SHP77 (cell line): ENCODE data around the gene FGFR4.
A peak's percentile ranks its signal among the peaks of the same experiment; 100 is the strongest.
"Not testable (repeated sequence)": the region's sequence is repeated elsewhere in the genome, so short reads cannot be mapped to it uniquely, and the experiment has no call there.

Experiments used
- DNase-seq, 2 experiments: peaks; one replicate each; lab custom pipeline; 2025; lab: John Stamatoyannopoulos, UW

The FGFR4 gene

DNA sequence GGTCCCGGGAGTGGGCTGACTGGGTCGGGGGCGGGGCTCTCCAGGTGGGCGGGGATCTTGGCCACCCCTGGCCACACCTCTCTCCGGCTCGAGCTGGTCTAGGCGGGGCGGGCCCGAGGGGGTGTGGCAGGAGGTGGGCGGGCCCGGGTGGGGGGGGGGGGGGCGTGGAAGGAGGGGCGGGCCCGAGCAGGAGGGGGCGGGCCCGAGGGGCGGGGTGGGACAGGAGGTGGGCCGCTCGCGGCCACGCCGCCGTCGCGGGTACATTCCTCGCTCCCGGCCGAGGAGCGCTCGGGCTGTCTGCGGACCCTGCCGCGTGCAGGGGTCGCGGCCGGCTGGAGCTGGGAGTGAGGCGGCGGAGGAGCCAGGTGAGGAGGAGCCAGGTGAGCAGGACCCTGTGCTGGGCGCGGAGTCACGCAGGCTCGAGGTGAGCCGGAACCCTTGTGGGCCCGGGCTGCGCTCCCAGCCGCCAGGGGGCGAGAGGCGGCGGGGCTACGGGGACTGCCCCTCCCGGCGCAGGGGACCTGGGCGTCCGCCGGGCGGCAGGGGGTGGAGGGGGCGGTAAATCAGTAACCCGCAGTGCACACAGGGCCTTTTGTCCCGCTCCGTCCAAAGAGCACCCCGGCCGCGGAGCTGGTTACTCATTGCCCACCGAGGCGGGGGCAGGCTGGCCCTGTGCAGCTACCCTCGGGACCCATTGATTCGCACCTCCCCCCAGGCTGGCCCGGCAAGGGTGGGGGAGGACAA, at the start of gene FGFR4:
Gene FGFR4, plus strand, starts transcription at position 262 of the 744 bp plus-strand sequence. CDS start 2,688 bp downstream, outside the sequence.
- peak; percentile 28 to 30 for DNase-seq

DNA sequence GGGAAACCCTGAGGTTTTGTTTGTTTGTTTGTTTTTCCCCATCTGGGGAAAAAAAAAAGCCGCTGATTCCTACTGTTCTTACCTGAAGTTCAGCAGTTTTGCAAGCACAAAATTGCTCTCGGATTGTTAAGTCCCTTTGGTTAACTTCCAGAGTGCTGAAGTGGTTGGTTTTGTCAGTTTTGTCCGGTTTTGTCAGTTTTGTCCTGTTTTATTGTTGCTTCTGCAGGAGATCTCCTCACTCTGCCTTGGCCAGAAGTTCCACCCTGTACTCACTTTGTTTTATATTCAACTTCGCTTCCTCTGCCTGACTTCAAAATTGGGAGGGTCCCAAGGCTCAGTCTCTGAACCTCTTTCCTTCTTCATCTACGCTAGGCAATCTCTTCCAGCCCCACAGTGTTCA, 49.8 kb upstream of the FGFR4 start:
- DNase-seq: no peak

DNA sequence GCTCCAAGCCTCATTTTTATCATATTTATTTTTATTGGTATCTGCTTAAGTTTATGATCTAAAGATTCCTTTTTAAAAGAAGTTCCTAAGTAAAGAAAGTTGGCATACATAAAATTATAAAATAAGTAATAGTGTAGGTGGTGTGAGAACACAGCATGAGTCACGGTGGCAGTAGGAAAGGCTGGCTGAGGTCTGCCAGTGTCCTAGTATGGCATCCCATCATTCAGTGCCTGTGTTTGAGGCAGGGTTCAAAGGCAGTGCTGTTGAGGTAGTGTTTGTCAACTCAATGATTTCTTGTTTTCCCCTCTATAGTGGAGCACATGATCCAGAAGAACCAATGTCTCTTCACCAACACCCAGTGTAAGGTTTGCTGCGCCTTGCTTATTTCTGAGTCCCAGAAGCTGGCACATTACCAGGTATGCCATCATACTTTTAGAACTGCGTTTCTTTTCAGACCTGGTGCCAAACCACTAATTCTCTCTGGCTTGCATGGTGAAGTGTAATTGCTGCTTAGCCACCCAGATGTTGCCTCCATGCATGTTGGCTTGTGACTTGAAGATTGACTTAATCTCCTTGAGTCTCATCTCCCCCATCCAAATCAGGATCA, 45.8 kb upstream of the FGFR4 start:
- DNase-seq: no peak

DNA sequence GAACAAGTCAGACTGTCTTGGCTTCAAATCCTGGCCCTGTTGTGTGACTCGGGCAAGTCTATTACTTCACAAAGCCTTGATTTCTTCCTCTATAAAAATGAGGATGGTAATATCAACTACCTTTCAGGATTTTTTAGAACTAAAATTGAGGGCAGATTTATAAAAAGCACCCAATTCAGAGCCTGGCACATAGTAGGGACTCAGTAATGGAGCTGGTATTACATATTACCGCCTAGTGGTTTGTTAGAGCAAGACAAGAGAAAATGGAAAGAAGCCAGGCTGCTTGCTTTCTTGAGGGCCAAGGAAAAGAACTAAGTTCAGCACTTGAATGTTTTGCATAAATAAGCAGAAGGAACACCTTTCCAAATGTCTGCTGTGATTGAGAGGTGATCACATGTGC, 44.8 kb upstream of the FGFR4 start:
- no peak for DNase-seq

DNA sequence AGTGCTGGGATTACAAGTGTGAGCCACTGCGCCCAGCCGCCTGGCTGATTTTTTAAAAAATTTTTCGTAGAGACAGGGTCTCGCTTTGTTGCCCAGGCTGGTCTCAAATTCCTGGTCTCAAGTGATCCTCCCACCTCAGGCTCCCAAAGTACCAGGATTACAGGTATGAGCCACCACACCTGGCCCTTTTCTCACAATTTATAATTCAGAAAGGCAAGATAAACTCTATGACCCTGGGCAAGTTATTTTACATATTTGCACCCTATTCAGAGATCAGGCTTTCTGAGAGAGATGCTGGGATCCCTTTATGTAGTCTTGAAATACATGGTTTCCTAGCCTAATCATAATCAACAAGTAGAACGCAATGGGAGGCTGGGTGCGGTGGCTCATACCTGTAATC, 43.6 kb upstream of the FGFR4 start:
- no peak for DNase-seq

DNA sequence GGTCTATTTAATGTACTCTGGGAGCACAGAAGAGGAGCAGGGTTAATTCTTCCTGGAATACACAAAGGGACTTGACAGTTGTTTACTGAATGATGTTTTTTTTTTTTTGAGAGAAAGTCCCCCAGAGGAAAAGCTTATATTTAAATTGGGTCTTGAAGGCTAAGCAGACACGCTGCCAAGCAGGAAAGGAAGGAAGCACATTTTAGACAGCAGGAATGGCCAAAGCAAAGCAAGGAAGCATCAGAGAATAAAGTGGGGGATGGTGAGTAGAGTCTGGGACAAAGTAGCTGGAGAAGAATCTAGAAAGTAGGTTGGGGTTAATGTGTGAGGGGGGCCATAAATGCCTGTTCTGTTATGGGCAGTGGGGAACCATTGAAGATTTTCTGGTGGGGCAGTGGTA, 42.8 kb upstream of the FGFR4 start:
- no peak for DNase-seq

DNA sequence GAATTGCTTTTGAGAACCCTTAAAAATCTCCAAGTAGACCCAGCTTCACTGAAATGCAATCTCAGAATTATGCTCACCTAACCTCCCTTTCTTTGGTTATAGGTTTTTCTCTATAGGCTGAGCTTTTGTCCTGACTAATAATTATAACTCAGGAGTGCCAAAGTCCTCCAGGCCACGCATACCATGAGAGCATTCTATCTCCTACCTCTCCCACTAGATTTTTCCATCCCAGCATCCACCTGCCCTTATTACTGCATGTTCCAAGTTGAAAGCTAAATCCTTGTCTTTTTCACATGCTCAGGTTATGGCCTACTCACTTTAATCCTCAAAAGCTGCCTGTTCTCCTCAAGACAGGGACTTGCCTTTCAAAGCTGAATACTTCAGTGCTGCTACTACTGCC, 42.1 kb upstream of the FGFR4 start:
- DNase-seq: no peak

DNA sequence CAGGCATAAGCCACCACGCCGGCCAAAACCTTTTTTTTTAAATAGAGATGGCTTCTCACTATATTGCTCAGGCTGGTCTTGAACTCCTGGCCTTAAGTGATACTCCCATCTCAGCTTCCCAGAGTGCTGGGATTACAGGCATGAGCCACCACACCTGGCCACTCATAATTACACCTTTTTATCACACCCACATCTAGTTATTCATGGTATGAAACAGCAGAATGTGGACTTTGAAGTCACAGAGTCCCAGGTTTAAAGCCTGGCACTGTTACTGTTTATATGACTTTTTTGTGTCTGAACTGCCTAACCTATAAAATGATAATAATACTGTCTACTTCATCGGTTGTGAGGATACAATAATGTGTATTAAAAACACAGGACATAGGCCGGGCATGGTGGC, 41.1 kb upstream of the FGFR4 start:
- DNase-seq: no peak

DNA sequence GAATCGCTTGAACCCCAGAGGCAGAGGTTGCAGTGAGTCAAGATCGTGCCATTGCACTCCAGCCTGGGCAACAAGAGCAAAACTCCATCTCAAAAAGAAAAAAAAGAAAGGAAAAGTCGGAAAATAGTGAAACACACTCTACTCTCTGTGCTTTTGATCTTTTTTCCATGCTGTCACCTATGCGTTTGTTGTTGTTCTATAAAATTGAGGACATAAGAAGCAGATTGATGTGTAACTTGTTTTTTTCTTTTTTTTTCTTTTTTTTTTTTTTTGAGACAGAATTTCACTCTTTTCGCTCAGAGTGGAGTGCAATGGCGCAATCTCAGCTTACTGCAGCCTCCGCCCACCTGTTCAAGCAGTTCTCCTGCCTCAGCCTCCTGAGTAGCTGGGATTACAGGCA, 38.2 kb upstream of the FGFR4 start:
- not testable (repeated sequence) for DNase-seq

DNA sequence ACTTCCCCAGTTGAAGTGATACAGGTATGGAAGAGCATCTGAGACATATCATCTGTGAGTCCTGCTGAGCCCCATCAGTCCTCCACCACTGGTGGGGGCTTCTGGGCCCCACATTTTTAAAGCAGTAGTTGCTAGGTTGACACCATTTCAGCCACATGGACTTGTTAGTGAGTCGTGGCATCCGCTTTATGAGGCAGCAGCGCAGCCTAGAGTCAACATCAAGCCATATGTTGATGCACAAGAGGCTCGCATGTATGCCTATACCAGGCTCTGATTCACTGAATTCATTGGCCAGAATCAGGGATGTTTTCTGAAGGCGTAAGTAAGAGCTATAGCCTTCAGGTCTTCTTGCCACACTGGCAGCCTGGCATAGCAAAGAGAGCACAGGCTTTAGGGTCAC, 37.4 kb upstream of the FGFR4 start:
- no peak for DNase-seq

DNA sequence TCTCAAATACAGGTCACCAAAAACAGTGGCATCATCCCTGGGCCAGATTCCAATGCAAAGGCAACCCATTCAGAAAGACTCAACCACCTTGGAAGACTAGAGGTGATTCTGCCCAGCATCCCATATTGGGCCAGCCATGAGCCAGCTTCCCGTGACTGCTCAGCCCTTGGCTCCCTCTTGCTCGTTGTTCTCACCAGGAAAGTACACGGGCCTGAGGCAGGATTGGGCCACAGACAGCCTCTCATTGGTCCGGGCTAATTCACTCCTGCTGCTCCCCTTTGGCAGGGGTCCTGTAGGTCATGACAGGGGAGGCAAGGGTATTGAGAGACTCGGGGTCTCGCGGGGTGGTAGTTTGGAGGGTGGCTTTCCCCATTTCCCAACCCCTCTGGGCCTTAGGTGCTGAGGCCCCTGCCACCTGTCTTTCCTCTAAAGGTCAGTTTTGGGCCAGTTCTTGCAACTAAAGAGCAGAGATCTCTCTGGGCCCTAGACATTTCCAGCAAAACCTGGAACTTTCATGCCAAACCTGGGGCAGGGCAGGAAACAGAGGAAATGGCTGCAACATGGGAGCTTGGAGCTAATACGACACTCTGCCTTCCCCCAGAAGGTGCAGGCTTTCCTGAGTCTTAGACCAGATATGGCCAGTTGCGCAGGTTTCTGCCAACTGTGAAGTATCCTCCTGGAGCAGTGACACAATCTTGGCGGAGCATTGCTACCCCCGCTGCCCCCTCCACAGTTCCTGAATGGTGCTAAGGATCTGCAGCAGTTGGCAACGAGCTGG, 22.0 kb upstream of the FGFR4 start:
- DNase-seq: no peak

DNA sequence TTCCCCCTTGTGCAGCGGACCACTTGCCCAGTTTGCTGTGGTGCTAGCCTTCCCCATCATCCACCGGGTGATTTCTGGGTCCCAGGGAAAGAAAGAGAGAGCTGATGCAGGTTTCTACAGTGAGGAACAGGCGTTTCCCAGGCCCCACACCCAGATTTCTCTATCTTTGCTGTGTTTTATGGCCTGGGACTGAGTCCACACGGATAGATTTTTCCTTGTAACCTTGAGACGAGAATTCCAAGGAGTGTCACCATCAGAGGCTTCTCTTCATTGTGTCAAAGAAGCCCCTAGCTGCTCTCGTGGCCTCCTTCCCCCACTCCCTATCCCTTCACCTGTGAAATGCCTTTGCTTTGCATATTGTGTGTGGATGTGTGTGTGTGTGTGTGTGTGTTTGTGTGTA, 21.2 kb upstream of the FGFR4 start:
- DNase-seq: no peak

DNA sequence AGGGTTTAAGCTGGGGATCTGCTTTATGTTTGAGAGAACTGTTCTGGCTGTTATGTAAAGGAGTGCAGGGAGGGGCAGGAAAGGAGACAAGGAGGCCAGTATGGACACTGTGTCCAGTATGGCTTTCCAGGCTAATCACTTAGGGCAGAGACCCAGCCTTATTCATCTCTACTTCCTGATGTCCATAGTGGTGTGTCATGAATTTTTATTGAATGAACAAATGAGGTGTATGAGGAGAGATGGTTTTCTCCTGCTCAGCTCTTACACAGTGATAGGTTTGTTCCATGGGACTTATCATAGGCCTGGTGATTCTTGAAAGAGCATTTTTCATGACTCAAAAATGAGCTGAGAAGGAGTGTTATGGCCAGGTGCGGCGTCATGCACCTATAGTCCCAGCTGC, 20.5 kb upstream of the FGFR4 start:
- DNase-seq: no peak

DNA sequence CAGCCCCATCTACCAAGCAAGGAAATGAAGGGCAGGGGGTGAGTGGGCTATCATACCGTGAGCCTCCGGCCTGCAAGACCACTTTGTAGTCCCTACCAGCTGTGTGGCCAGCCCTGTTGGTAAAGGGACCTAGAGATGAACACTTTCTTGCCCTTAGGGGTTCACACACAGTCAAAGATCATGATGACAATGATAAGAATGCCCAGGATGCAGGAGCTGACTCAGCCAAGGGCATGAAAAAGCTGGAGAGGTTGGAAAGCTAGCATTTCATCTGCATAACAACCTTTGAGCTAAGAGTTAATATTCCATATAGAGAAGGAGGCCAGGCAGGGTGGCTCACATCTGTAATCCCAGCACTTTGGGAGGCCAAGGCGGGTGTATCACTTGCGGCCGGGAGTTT, 19.2 kb upstream of the FGFR4 start:
- DNase-seq: no peak

DNA sequence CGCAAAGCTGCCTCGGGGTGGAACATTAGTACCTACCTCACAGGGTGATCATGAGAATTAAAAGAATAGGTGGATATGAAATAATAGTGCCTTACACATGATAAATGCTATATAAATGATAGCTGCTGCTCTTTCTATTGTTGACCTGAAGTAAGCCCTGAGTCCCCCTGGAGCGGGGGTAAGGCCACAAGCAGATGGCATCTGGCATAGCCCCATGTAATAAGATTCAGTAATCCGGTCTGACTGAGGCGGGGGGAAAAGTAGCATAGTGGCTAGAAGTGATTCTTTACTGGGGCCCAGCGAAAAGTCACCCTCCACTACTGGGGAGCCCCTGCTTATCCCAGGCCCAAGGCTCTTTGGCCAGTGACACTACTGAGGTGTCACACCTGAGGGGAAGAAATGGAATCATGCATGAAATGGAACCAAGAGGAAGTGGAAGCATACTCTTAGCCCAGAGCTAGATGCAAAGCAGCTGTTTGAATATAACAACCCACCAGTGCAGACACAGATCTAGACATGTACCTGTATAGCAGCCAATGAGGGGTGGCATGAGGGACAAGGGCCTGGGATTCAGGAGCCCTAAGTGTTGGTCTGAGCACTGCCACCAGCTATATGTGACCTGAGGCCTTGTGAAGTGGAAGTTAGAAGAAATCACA, 16.1 kb upstream of the FGFR4 start:
- no peak for DNase-seq

DNA sequence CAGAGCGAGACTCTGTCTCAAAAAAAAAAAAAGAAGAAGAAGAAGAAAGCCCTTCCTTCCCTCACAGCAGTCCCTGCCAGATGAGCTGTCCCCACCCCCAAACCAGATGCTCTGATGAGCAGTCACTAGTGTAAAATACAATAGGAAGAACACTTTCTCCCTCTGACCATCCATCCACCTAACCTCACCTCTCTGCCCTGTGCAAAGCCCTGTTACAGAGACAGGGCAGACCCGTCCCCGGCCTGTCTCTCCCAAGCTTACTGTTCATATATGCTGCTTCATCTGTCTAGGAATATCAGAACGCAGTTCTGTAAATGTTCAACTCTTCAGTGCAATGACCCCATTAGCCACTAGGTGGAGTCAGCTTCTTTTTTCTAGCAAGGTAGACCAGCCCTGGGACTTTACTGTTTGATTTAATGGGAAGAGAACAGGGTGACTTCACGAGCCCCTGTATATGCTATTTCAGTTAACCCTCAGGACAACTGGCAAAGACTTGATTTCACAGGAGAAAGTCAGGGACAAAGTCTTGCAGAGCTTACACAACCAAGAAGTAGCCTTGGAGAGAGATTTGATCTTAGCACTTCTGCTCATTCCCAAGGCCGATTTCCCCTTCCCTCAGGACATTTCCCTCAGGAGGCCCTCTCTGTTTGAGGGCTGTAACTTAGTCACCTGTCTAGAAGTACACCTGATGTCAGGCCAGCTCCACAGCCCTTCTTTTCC, 14.9 kb upstream of the FGFR4 start:
- peak; percentile 71 to 76 for DNase-seq

DNA sequence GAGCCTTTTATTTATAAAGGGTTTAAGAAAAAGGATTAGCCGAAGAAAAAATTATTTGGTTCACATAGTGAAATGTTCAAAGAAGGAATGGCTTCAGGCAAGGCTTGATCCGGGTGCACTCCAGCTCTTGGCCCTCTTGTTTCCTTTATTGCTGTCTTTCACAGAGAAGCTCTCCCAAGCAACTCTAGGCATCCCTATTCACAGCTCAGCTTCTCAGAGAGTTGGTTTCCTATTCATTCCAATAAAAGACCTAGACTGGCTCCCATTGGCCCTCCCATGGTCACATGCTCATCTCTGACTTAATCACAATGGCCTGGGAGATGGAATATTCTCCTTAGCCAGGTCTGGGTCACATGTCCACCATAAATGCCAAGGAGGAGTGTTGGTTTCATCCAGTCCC, 9.4 kb upstream of the FGFR4 start:
- no peak for DNase-seq

DNA sequence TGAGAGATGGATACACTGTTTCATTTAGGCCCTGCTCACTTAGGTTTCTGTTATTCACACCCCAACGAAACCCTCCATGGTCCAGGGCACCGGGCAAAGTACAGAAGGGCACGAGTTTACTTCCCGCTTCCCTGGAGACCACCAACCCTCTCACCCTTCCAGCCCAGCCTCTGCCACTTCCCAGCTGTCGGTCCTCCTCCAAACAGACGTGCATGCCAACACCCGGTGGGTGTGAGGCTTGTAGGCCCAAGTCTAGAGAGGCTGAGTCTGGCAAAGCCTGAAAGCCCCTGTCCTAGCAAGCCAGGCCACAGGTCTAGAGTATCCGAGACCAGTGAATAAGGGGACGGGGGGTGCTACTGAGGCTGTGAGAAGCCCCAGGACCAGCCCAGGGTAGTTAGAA, 7.1 kb upstream of the FGFR4 start:
- no peak for DNase-seq

DNA sequence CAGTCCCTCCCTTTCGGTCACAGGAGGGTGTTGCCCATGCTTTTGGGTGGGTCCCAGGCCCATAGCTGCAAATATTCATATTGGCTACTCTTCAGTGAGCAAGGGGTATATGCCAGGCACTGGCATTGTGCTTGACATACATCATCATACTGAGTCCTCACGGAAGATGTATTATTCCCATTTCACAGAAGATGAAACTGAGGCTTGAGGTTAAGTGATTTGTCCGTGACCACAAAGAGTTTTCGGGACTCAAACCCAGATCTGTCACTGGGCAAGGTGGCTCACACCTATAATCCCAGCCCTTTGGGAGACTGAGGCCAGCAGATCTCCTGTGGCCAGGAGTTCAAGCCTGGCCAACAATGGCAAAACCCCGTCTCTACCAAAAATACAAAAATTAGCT, 6.5 kb upstream of the FGFR4 start:
- no peak for DNase-seq

DNA sequence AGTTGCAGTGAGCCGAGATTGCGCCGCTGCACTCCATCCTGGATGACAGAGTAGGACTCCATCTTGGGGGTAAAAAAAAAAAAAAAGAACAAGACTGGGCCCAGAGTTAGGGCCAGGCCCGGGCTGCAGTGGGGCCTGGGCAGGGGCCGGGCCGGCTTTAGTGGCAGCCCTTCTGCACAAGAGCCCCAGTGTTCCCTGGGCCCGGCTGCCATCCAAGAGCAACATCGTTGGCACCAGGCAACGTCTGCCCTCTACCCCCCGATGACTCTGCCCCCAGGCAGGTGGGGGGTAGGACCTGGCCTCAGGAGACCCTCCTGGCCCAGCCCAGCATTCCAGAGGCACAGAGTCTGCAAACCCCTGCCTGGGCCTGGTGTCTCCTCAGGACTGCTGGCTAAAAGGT, 4.9 kb upstream of the FGFR4 start:
- DNase-seq: no peak

DNA sequence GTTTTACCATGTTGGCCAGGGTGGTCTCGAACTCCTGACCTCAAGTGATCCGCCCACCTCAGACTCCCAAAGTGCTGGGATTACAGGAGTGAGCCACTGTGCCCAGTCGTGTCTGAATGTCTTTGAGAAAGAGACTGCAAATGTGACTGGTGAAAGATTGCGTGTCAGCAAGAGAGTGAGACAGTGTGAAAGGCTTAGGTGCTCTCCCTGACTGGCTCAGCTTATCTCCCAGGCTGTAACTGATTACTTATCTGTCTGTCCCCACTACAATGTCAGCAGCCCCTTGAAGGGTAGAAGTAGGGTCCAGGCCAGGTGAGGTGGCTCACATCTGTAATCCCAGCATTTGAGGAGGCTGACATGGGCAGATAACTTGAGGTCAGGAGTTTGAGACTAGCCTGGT, 3.4 kb upstream of the FGFR4 start:
- DNase-seq: no peak

DNA sequence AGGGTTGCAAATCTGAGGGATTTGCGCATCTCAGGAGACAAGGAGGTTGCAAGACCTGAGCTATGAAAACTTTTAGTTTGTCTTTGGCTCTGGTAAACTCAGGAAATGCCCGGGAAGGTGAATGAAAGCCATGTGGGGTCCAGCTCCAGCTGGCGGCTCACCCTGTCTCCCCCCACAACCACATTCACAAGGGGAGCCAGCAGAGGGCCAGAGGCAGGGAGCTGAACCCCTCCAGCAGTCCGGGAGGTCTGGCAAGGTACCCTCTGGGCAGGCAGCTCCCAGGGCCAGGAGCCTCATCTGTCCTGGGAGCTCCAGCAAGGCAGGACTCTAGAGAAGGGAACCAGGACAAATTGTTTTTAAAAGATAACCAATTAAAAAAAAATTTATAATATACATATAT, 2.5 kb upstream of the FGFR4 start:
- no peak for DNase-seq
